HepG2 (cell line): Measurements from ENCODE around the gene EFS. TPM values are rescaled to one million over a fixed set of nuclear protein-coding genes. Genes with fewer than 3 reads are reported as not detected.

Experiments
- ATAC-seq: fragments of 200-7000 bp; cut with Tn5 transposase; 3 replicates; pipeline ENCODE4 v1.9.1; 2020; ENCODE audit warnings: mild to moderate bottlenecking, moderate library complexity
- BruUV-seq: library from RNA; stranded (reverse); fragments of 400-500 nt; replicated peaks from 2 replicates; lab custom pipeline; 2021; lab: Mats Ljungman, UMichigan
- CTCF ChIA-PET: fragments of 300-600 bp; formaldehyde crosslinking; extraction: SDS; loops from one replicate; lab custom pipeline; 2021; ENCODE audit warnings: low total read pairs, inconsistent platforms, low intra/inter-chr PET ratio; lab: Yijun Ruan, JAX
- POLR2A ChIA-PET: fragments of 350-600 bp; sonication (Branson Sonifier 250); formaldehyde crosslinking; loops from one replicate; lab custom pipeline; 2020; ENCODE audit warnings: antibody characterized with exemption, inconsistent platforms; lab: Yijun Ruan, JAX
- DNase-seq: peaks from one replicate; pipeline ENCODE4 v3.0.0-alpha.2; 2015; ENCODE audit warnings: low spot score
- FAIRE-seq: peaks from 3 replicates; lab custom pipeline; 2011; peaks lifted over from hg19 to GRCh38; lab: Jason Lieb, UNC
- H2AFZ ChIP-seq: one replicate; pipeline ENCODE4 v1.6.1; 2011; ENCODE audit warnings: low read length, inconsistent platforms
- H3K27ac ChIP-seq: fragments of 300-600 bp; 3 replicates; pipeline ENCODE4 v1.8.0; 2011; ENCODE audit warnings: mixed run types, mild to moderate bottlenecking, mixed read lengths, low read length, inconsistent platforms; ENCODE audit not compliant: insufficient read depth; ENCODE audit errors: extremely low read length
- H3K27me3 ChIP-seq, 2 experiments: fragments of 200-600 bp in 1 of 2; 2 replicates in 1 of 2; 3 replicates in 1 of 2; pipeline versions ENCODE4 v1.6.0 to v1.8.0; 2011; ENCODE audit warnings: low read length in 2 of 2, mild to moderate bottlenecking in 2 of 2, moderate library complexity in 2 of 2, inconsistent platforms in 1 of 2; ENCODE audit not compliant: insufficient read depth in 2 of 2, control insufficient read depth in 1 of 2
- H3K36me3 ChIP-seq, 2 experiments: fragments of 200-600 bp in 1 of 2; replicated peaks in 1 of 2; 2 replicates in 1 of 2; 3 replicates in 1 of 2; pipeline versions ENCODE4 v1.5.1 to v1.8.0; 2011; ENCODE audit warnings: low read length in 2 of 2, inconsistent platforms in 1 of 2; ENCODE audit not compliant: insufficient read depth in 2 of 2, control insufficient read depth in 1 of 2
- H3K4me1 ChIP-seq: 2 replicates; pipeline ENCODE4 v1.5.1; 2012; ENCODE audit warnings: low read length, inconsistent platforms; ENCODE audit not compliant: insufficient read depth
- H3K4me2 ChIP-seq: 2 replicates; pipeline ENCODE4 v1.6.0; 2011; ENCODE audit warnings: low read depth, low read length, inconsistent platforms
- H3K4me3 ChIP-seq, 3 experiments: fragments of 200-600 bp in 1 of 3; sonication (generic), shearing (Covaris generic) in 1 of 3; replicated peaks in 1 of 3; 2 replicates each; pipeline ENCODE4 v1.5.1; 2011 to 2016; ENCODE audit warnings: low read length in 3 of 3, inconsistent platforms in 2 of 3, low read depth in 2 of 3, mild to moderate bottlenecking in 2 of 3, control low read depth in 1 of 3, mixed read lengths in 1 of 3; ENCODE audit not compliant: insufficient read depth in 1 of 3
- H3K79me2 ChIP-seq: one replicate; pipeline ENCODE4 v1.6.1; 2011; ENCODE audit warnings: low read length, inconsistent platforms; ENCODE audit not compliant: insufficient read depth
- H3K9ac ChIP-seq: 2 replicates; pipeline ENCODE4 v1.6.0; 2011; ENCODE audit warnings: mild to moderate bottlenecking, low read depth, low read length, inconsistent platforms; ENCODE audit not compliant: insufficient read depth
- H3K9me3 ChIP-seq: 2 replicates; pipeline ENCODE4 v1.5.1; 2012; ENCODE audit warnings: mild to moderate bottlenecking, low read length
- H4K20me1 ChIP-seq: 2 replicates; pipeline ENCODE4 v1.6.0; 2011; ENCODE audit warnings: inconsistent platforms, mild to moderate bottlenecking, low read length, moderate library complexity; ENCODE audit not compliant: insufficient read depth
- DR1 ChIP-seq: sonication (generic); formaldehyde crosslinking; IDR thresholded peaks from 2 replicates; pipeline ENCODE4 v1.8.0; 2021; ENCODE audit warnings: mild to moderate bottlenecking, missing genetic modification reagents, inconsistent platforms
- PHB2 ChIP-seq: fragments of 450-650 bp; IDR thresholded peaks from 2 replicates; pipeline ENCODE4 v1.6.1; 2018; ENCODE audit not compliant: partially characterized antibody
- RBM22 ChIP-seq: fragments of 200-400 bp; formaldehyde crosslinking; optimal IDR thresholded peaks from 2 replicates; pipeline ENCODE3; 2017; ENCODE audit warnings: mild to moderate bottlenecking, low read length, moderate library complexity
- ZNF3 ChIP-seq: IDR thresholded peaks from 2 replicates; pipeline ENCODE4 v1.7.0; 2017; ENCODE audit warnings: inconsistent platforms
- ZSCAN29 ChIP-seq: sonication (generic); formaldehyde crosslinking; conservative IDR thresholded peaks from 2 replicates; pipeline ENCODE4 v1.4.0; 2020; ENCODE audit warnings: mild to moderate bottlenecking, missing genetic modification reagents
- WGBS: methylation state at CpG from one replicate; pipeline ENCODE4 v1.1.6; 2017; ENCODE audit warnings: low lambda C conversion rate; 5-methylcytosine and 5-hydroxymethylcytosine counted together
- in situ Hi-C: cut with HindIII; loops from 2 replicates; pipeline ENCODE4 v1.10.0; 2017; ENCODE audit warnings: low pct_unique_long_range_greater_than_20kb; ENCODE audit not compliant: extremely low pct_ligation_motif_present
- intact Hi-C: fragments of 100-400 bp; cut with micrococcal nuclease; formaldehyde crosslinking; loops from one replicate; pipeline ENCODE4 v1.10.0; 2022; ENCODE audit not compliant: unreplicated experiment
- polyA plus RNA-seq, 8 experiments: library from polyadenylated mRNA; depleted of rRNA in 3 of 8; stranded (reverse) in 7 of 8; unstranded in 1 of 8; fragments of >200 nt; fragmentation: Illumina TruSeq in 4 of 8; extraction: Trizol in 4 of 8; gene quantifications; 2 replicates each; pipeline versions ENCODE4 v1.2.1 to v1.2.3, GENCODE V29; 2011 to 2016; ENCODE audit warnings: low read depth in 4 of 8, missing spikeins in 1 of 8, mixed read lengths in 1 of 8; ENCODE audit not compliant: insufficient read depth in 1 of 8
- total RNA-seq, 5 experiments: library from RNA; depleted of rRNA; stranded (reverse); fragments of >200 nt; fragmentation: Illumina TruSeq; extraction: Trizol; gene quantifications; 2 replicates each; pipeline ENCODE4 v1.2.3, GENCODE V29; 2016; ENCODE audit warnings: low read depth in 1 of 5
- TF ChIP-seq, protein P1 (sequence below): sonication (generic); formaldehyde crosslinking; IDR thresholded peaks from 2 replicates; pipeline ENCODE4 v1.5.1; 2020; ENCODE audit warnings: mild to moderate bottlenecking, missing genetic modification reagents, moderate library complexity

The EFS gene
- total and polyA plus RNA-seq, 2 of the 13 experiments (the other 11 are each of a cell fraction or from before 2014, with no cell fraction given) = not detected

DNA sequence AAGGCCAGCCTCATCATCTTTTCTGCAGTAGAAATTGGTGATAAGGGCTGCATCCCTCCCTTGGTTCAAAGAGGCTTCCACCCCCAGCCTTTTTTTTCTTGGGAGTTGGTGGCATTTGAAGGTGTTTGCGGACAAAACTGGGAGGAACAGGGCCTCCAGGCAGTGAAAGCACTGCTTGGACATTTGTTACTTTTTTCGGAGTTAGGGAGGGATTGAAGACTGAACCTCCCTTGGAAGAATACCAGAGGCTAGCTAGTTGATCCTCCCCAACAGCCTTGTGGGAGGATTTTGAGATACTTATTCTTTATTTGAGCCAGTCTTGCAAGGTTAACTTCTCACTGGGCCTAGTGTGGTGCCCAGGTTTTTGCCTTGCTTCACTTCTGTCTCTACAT is 40.5 kb downstream of the EFS start:
- Histone ChIP-seq H3K9ac (no peak overlapping the region), H3K4me3 (no peak overlapping the region), H3K27me3 (peaks cover 0 to 9% of the 10 kb centered on the region in 2 experiments; a peak in 2 of 5 replicates), H4K20me1 (peaks cover 11% of the 10 kb centered on the region; the same call in 1 of the 2 replicates), H2AFZ (no peak overlapping the region), H3K27ac (no peak overlapping the region), H3K79me2 (peaks cover 23% of the 10 kb centered on the region), H3K4me2 (no peak overlapping the region), H3K4me1 (peaks cover 42% of the 10 kb centered on the region), H3K36me3 (peaks cover 18 to 36% of the 10 kb centered on the region in 2 experiments), H3K9me3 (no peaks in the 10 kb centered on the region)
- no peak for DNase-seq
- no TSS peak for BruUV-seq
- no peak for ATAC-seq
- 92% methylated on average over 2 of the region's 2 CpGs for WGBS
- no peak for FAIRE-seq
- POLR2A ChIA-PET = interaction anchor here (1.6 to 13.2 kb wide), 2 partner anchors 20 to 229 kb away, joined by 5 to 1053 read pairs; partner anchors contain the start of genes ACIN1, BCL2L2, C14orf119 and PPP1R3E
- TF ChIP-seq DR1 (CRISPR knock-in tag) (no peak), ZSCAN29 (CRISPR knock-in tag) (no peak), ZNF3 (CRISPR knock-in tag) (no peak), PHB2 (no peak), RBM22 (peak; percentile 14)
- TF ChIP-seq, protein P1, sequence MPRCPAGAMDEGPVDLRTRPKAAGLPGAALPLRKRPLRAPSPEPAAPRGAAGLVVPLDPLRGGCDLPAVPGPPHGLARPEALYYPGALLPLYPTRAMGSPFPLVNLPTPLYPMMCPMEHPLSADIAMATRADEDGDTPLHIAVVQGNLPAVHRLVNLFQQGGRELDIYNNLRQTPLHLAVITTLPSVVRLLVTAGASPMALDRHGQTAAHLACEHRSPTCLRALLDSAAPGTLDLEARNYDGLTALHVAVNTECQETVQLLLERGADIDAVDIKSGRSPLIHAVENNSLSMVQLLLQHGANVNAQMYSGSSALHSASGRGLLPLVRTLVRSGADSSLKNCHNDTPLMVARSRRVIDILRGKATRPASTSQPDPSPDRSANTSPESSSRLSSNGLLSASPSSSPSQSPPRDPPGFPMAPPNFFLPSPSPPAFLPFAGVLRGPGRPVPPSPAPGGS (CRISPR knock-in tag) = 0 out of 2 replicates have a peak, but pooled peaks have one; percentile 29
- CTCF ChIA-PET = no interaction called here
- in situ Hi-C loops = loop anchor here (5.0 to 25.0 kb wide), 2 partner anchors 233 to 813 kb away; partner anchors contain the start of genes EMC9, FITM1, PSME1 and PSME2
- intact Hi-C loops = no loop called here
